GM10847 (cell line): ENCODE results near the gene VPS9D1.

Experiments
- POLR2A ChIP-seq: IDR thresholded peaks from 2 replicates; pipeline ENCODE4 v1.6.1; 2011; ENCODE audit not compliant: insufficient read length; ENCODE audit errors: extremely low read depth

VPS9D1 gene

GRCh38 chr16:89720813-89721545 lies at the start of gene VPS9D1, which contains the start of gene ZNF276:
VPS9D1 (minus strand) TSS chr16:89720898; CDS start chr16:89720861, 37 bp downstream.
ZNF276 (plus strand) TSS chr16:89721537; CDS start chr16:89721641, 104 bp downstream.
- TF ChIP-seq POLR2A, result peak; percentile 50

- TF ChIP-seq POLR2A, result no peak
These were observed 49.7 kb upstream of the VPS9D1 start for GRCh38 chr16:89770367-89770766.

GRCh38 chr16:89765292-89765830 lies 44.7 kb upstream of the VPS9D1 start:
- no peak for TF ChIP-seq POLR2A

GRCh38 chr16:89764711-89765201 lies 44.1 kb upstream of the VPS9D1 start:
- TF ChIP-seq POLR2A, result peak; percentile 28

GRCh38 chr16:89761304-89761922 lies 40.7 kb upstream of the VPS9D1 start:
- TF ChIP-seq POLR2A, result no peak

- no peak for TF ChIP-seq POLR2A
These were observed 39.1 kb upstream of the VPS9D1 start for GRCh38 chr16:89759746-89760340.

GRCh38 chr16:89749637-89750036 lies 28.9 kb upstream of the VPS9D1 start:
- no peak for TF ChIP-seq POLR2A

GRCh38 chr16:89748921-89749320 lies 28.2 kb upstream of the VPS9D1 start:
- no peak for TF ChIP-seq POLR2A

GRCh38 chr16:89748076-89748475 lies 27.4 kb upstream of the VPS9D1 start:
- no peak for TF ChIP-seq POLR2A

GRCh38 chr16:89746043-89746442 lies 25.3 kb upstream of the VPS9D1 start:
- TF ChIP-seq POLR2A, result no peak

GRCh38 chr16:89744813-89745212 lies 24.1 kb upstream of the VPS9D1 start:
- TF ChIP-seq POLR2A, result no peak

GRCh38 chr16:89742948-89743347 lies 22.2 kb upstream of the VPS9D1 start:
- TF ChIP-seq POLR2A, result no peak

- no peak for TF ChIP-seq POLR2A
These were observed 20.8 kb upstream of the VPS9D1 start for GRCh38 chr16:89741342-89742014.

- no peak for TF ChIP-seq POLR2A
These were observed 18.7 kb upstream of the VPS9D1 start for GRCh38 chr16:89739383-89739782.

- TF ChIP-seq POLR2A, result no peak
These were observed 18.0 kb upstream of the VPS9D1 start for GRCh38 chr16:89738538-89739317.

GRCh38 chr16:89738072-89738377 lies 17.3 kb upstream of the VPS9D1 start:
- TF ChIP-seq POLR2A, result no peak
